Keratinocyte (primary cell): ENCODE results near the gene TRMT1. TPM values are rescaled to one million over a fixed set of nuclear protein-coding genes. Genes with fewer than 3 reads are reported as not detected.

Experiments
- DNase-seq: peaks from one replicate; pipeline ENCODE4 v3.0.0-alpha.2; 2011; ENCODE audit warnings: low read depth, missing footprints, low spot score
- FAIRE-seq: peaks from 2 replicates; lab custom pipeline; 2011; peaks lifted over from hg19 to GRCh38; lab: Jason Lieb, UNC
- H2AFZ ChIP-seq: 2 replicates; pipeline ENCODE4 v1.6.0; 2012; ENCODE audit warnings: low read length, control low read depth, inconsistent platforms; ENCODE audit not compliant: control insufficient read depth
- H3K27ac ChIP-seq: 2 replicates; pipeline ENCODE4 v1.5.1; 2011; ENCODE audit warnings: low read length; ENCODE audit not compliant: control insufficient read depth, insufficient read depth
- H3K27me3 ChIP-seq: 3 replicates; pipeline ENCODE4 v1.6.0; 2011; ENCODE audit warnings: low read length; ENCODE audit not compliant: control insufficient read depth, insufficient read depth; ENCODE audit errors: extremely low read depth
- H3K36me3 ChIP-seq, 2 experiments: 2 replicates in 1 of 2; 3 replicates in 1 of 2; pipeline ENCODE4 v1.5.1; 2011; ENCODE audit warnings: low read length in 2 of 2, mild to moderate bottlenecking in 1 of 2; ENCODE audit not compliant: control insufficient read depth in 2 of 2, insufficient read depth in 2 of 2; ENCODE audit errors: extremely low read depth in 1 of 2
- H3K4me1 ChIP-seq: 3 replicates; pipeline ENCODE4 v1.5.1; 2011; ENCODE audit warnings: low read length; ENCODE audit not compliant: control insufficient read depth, insufficient read depth; ENCODE audit errors: extremely low read depth
- H3K4me2 ChIP-seq: 3 replicates; pipeline ENCODE4 v1.6.0; 2011; ENCODE audit warnings: low read depth, low read length; ENCODE audit not compliant: control insufficient read depth, insufficient read depth; ENCODE audit errors: extremely low read depth
- H3K4me3 ChIP-seq, 3 experiments: fragments of 200-600 bp in 1 of 3; sonication (generic) in 1 of 3; 2 replicates in 2 of 3; 3 replicates in 1 of 3; pipeline ENCODE4 v1.5.1; 2011 to 2016; ENCODE audit warnings: low read length in 3 of 3, mild to moderate bottlenecking in 3 of 3, control low read depth in 2 of 3, inconsistent platforms in 1 of 3, low read depth in 1 of 3, mixed read lengths in 1 of 3, mixed run types in 1 of 3, moderate library complexity in 1 of 3; ENCODE audit not compliant: control insufficient read depth in 2 of 3, insufficient read depth in 2 of 3; ENCODE audit errors: extremely low read depth in 1 of 3
- H3K79me2 ChIP-seq: 2 replicates; pipeline ENCODE4 v1.6.0; 2012; ENCODE audit warnings: low read length; ENCODE audit not compliant: control insufficient read depth, insufficient read depth
- H3K9ac ChIP-seq: 3 replicates; pipeline ENCODE4 v1.6.0; 2011; ENCODE audit warnings: low read length; ENCODE audit not compliant: control insufficient read depth, insufficient read depth; ENCODE audit errors: extremely low read depth
- H3K9me1 ChIP-seq: 3 replicates; pipeline ENCODE4 v1.6.0; 2011; ENCODE audit warnings: low read length; ENCODE audit not compliant: control insufficient read depth, insufficient read depth; ENCODE audit errors: extremely low read depth
- H3K9me3 ChIP-seq: 2 replicates; pipeline ENCODE4 v1.5.1; 2012; ENCODE audit warnings: low read depth, low read length; ENCODE audit not compliant: control insufficient read depth
- H4K20me1 ChIP-seq: 3 replicates; pipeline ENCODE4 v1.6.0; 2011; ENCODE audit warnings: low read length; ENCODE audit not compliant: control insufficient read depth, insufficient read depth; ENCODE audit errors: extremely low read depth
- EZH2 ChIP-seq: IDR thresholded peaks from one replicate; pipeline ENCODE4 v1.6.1; 2012; ENCODE audit warnings: inconsistent platforms, mild to moderate bottlenecking, low read length, moderate library complexity
- dilution Hi-C: fragments of 300-500 bp; cut with MboI; formaldehyde crosslinking; loops from one replicate; pipeline ENCODE4 v1.7.0; 2020; ENCODE audit warnings: low sequenced_read_pairs; ENCODE audit not compliant: extremely low pct_ligation_motif_present
- polyA plus RNA-seq, 5 experiments: library from polyadenylated mRNA; depleted of rRNA in 3 of 5; stranded (reverse) in 3 of 5; stranded (forward) in 1 of 5; unstranded in 1 of 5; fragments of >200 nt; gene quantifications; 1 replicate in 1 of 5; 2 replicates in 3 of 5; 3 replicates in 1 of 5; pipeline versions ENCODE4 v1.2.1 to v1.2.3, GENCODE V29; 2011 to 2012; ENCODE audit warnings: missing spikeins in 2 of 5, low read depth in 1 of 5, low replicate concordance in 1 of 5
- TF ChIP-seq, protein P1 (sequence below), 3 experiments: IDR thresholded peaks in 1 of 3; conservative IDR thresholded peaks in 1 of 3; optimal IDR thresholded peaks in 1 of 3; 2 replicates in 2 of 3; 3 replicates in 1 of 3; pipeline versions ENCODE3 to v1.5.1; 2011; ENCODE audit warnings: low read length in 3 of 3, mild to moderate bottlenecking in 3 of 3, moderate library complexity in 2 of 3, control low read depth in 1 of 3, inconsistent platforms in 1 of 3; ENCODE audit not compliant: insufficient read depth in 2 of 3; ENCODE audit errors: extremely low read depth in 1 of 3

TRMT1 gene
- polyA plus RNA-seq, 1 donor (not counting 4 experiments of a cell fraction or from before 2014, with no cell fraction given), result 30.9 TPM

DNA sequence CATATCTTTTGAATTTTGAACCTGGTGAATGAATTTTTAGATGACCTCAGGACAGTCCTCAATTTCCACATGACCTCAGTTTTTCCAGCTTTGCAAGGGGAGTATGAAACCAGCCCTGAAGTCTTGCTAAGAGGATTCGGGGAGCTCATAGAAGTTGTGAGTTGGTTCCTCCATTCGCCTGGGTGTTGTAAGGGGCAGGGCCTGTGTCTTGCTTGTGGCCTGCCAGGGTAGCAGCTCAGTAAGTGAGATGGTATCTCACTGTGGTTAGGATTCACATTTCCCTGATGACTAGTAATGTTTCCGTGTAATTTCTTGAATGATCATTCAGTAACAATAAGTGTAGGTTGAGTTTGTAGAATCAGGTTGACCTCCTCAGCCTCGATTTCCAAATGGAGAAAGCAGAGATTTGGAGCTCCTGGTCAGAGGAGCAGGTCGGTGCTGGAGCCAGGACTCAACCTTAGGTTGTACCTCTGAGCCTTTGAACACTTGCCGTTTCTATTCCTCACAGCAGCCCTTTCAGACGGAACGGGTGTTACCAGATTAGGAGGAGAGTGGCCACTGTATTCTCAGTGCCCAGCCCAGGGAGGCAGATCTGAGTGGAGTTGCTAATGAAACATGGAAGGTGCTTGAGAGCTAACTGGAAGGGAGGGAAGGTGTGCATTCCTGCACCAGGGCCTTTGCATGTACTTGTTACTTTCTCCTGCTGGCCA lies 16.1 kb upstream of the TRMT1 start:
- Histone ChIP-seq H3K27ac (no peak overlapping the region), H2AFZ (no peak overlapping the region), H3K4me3 (no peak overlapping the region), H3K9me3 (no peaks in the 10 kb centered on the region), H3K27me3 (no peaks in the 10 kb centered on the region), H4K20me1 (peaks cover 21% of the 10 kb centered on the region), H3K36me3 (peaks cover 22 to 24% of the 10 kb centered on the region in 2 experiments), H3K9me1 (peaks cover 5% of the 10 kb centered on the region), H3K79me2 (peaks cover 74% of the 10 kb centered on the region), H3K4me1 (peaks cover 3% of the 10 kb centered on the region), H3K4me2 (no peak overlapping the region), H3K9ac (no peak overlapping the region)
- TF ChIP-seq, protein P1, sequence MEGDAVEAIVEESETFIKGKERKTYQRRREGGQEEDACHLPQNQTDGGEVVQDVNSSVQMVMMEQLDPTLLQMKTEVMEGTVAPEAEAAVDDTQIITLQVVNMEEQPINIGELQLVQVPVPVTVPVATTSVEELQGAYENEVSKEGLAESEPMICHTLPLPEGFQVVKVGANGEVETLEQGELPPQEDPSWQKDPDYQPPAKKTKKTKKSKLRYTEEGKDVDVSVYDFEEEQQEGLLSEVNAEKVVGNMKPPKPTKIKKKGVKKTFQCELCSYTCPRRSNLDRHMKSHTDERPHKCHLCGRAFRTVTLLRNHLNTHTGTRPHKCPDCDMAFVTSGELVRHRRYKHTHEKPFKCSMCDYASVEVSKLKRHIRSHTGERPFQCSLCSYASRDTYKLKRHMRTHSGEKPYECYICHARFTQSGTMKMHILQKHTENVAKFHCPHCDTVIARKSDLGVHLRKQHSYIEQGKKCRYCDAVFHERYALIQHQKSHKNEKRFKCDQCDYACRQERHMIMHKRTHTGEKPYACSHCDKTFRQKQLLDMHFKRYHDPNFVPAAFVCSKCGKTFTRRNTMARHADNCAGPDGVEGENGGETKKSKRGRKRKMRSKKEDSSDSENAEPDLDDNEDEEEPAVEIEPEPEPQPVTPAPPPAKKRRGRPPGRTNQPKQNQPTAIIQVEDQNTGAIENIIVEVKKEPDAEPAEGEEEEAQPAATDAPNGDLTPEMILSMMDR (optimal IDR thresholded peaks at IDR 0.05 in 1 of 3, IDR thresholded peaks at IDR 0.05 in 1 of 3, conservative IDR thresholded peaks at IDR 0.05 in 1 of 3; ENCODE audit: extremely low read depth in 1 of 3, insufficient read depth in 2 of 3, low read length in 3 of 3), result no peak
- TF ChIP-seq EZH2, result no peak
- dilution Hi-C loops, result no loop called here
- peak; percentile 71 for FAIRE-seq
- DNase-seq, result no peak

GRCh38 chr19:13130886-13131490 lies 14.4 kb upstream of the TRMT1 start:
- Histone ChIP-seq H3K4me1 (peaks cover 3% of the 10 kb centered on the region), H3K4me2 (no peak overlapping the region), H3K9ac (no peak overlapping the region), H4K20me1 (peaks cover 28% of the 10 kb centered on the region), H3K27ac (no peak overlapping the region), H3K9me1 (peaks cover 5% of the 10 kb centered on the region), H3K36me3 (peaks cover 15 to 18% of the 10 kb centered on the region in 2 experiments), H3K4me3 (no peak overlapping the region), H3K79me2 (peaks cover 88% of the 10 kb centered on the region), H2AFZ (no peak overlapping the region), H3K27me3 (no peaks in the 10 kb centered on the region), H3K9me3 (no peaks in the 10 kb centered on the region)
- DNase-seq, result no peak
- dilution Hi-C loops, result no loop called here
- no peak for FAIRE-seq
- TF ChIP-seq, protein P1 (optimal IDR thresholded peaks at IDR 0.05 in 1 of 3, IDR thresholded peaks at IDR 0.05 in 1 of 3, conservative IDR thresholded peaks at IDR 0.05 in 1 of 3; ENCODE audit: extremely low read depth in 1 of 3, insufficient read depth in 2 of 3, low read length in 3 of 3), result no peak
- no peak for TF ChIP-seq EZH2
